Measurements from ENCODE around the gene CRY2.

- TF ChIP-seq EZH2 (IDR thresholded peaks at IDR 0.05; ENCODE audit: borderline replicate concordance, control insufficient read depth, low read depth, low read length), result no peak
- no peak for TF ChIP-seq CTCF (IDR thresholded peaks at IDR 0.05 in 2 of 3, conservative IDR thresholded peaks at IDR 0.05 in 1 of 3; ENCODE audit: control insufficient read depth in 2 of 3, extremely low read depth in 1 of 3, insufficient read depth in 1 of 3, low read depth in 3 of 3, low read length in 3 of 3)
- no peak for TF ChIP-seq REST (IDR thresholded peaks at IDR 0.05; ENCODE audit: low read depth, low read length)
- TF ChIP-seq GABPA (IDR thresholded peaks at IDR 0.05; ENCODE audit: low read depth), result no peak
- TF ChIP-seq RCOR1 (conservative IDR thresholded peaks at IDR 0.05; ENCODE audit: low read depth, low read length), result no peak
- no peak for TF ChIP-seq USF2 (IDR thresholded peaks at IDR 0.05; ENCODE audit: borderline replicate concordance, low read depth, low read length)
- no peak for TF ChIP-seq PKNOX1 (IDR thresholded peaks at IDR 0.05)
- TF ChIP-seq PBX3 (IDR thresholded peaks at IDR 0.05; ENCODE audit: insufficient replicate concordance, low read depth, low read length), result no peak
- TF ChIP-seq SKIL (IDR thresholded peaks at IDR 0.05; ENCODE audit: low read depth, poor library complexity, severe bottlenecking), result no peak
- TF ChIP-seq LARP7 (IDR thresholded peaks at IDR 0.05), result no peak
- TF ChIP-seq POLR2AphosphoS5 (IDR thresholded peaks at IDR 0.05; ENCODE audit: low read length), result no peak
- no peak for TF ChIP-seq EP300 (IDR thresholded peaks at IDR 0.05; ENCODE audit: borderline replicate concordance in 1 of 2, control insufficient read depth in 1 of 2, low read depth in 2 of 2, low read length in 2 of 2)
- TF ChIP-seq SREBF1 (IDR thresholded peaks at IDR 0.05; ENCODE audit: low read length), result no peak
- no peak for TF ChIP-seq SREBF2 (IDR thresholded peaks at IDR 0.05; ENCODE audit: low read length)
These were observed 26.9 kb upstream of the CRY2 start for GRCh38 chr11:45820211-45820857.

Measured in GM12878 (cell line).